Neural cell (in vitro differentiated cells): Measurements from ENCODE around the gene ATXN2. TPM values are rescaled to one million over a fixed set of nuclear protein-coding genes. Genes with fewer than 3 reads are reported as not detected.

Source experiments
- H2AFZ ChIP-seq: fragments of 200-600, 300-800 bp; sonication (generic), shearing (Covaris generic); 2 replicates; pipeline ENCODE4 v1.6.0; 2014; ENCODE audit warnings: low read depth, mild to moderate bottlenecking, antibody characterized with exemption, low read length, moderate library complexity
- H3F3A ChIP-seq: fragments of 200-600 bp; shearing (Covaris generic); 2 replicates; pipeline ENCODE4 v1.6.1; 2016; ENCODE audit warnings: mild to moderate bottlenecking, moderate library complexity, mixed read lengths, antibody characterized with exemption, low read length; ENCODE audit not compliant: insufficient read depth, poor library complexity, severe bottlenecking
- H3K27ac ChIP-seq: fragments of 200-600, 300-800 bp; sonication (generic), shearing (Covaris generic); 2 replicates; pipeline ENCODE4 v1.5.1; 2014; ENCODE audit warnings: mild to moderate bottlenecking, low read length, moderate library complexity
- H3K27me3 ChIP-seq: fragments of 300-800, 200-600 bp; sonication (generic), shearing (Covaris generic); 2 replicates; pipeline ENCODE4 v1.6.0; 2014; ENCODE audit warnings: mild to moderate bottlenecking, low read depth, low read length, moderate library complexity; ENCODE audit not compliant: insufficient read depth
- H3K36me3 ChIP-seq: fragments of 300-800, 200-600 bp; sonication (generic), shearing (Covaris generic); 2 replicates; pipeline ENCODE4 v1.5.1; 2014; ENCODE audit warnings: mild to moderate bottlenecking, antibody characterized with exemption, low read length, moderate library complexity; ENCODE audit not compliant: insufficient read depth
- H3K4me2 ChIP-seq: fragments of 300-800, 200-600 bp; sonication (generic), shearing (Covaris generic); 2 replicates; pipeline ENCODE4 v1.6.0; 2014; ENCODE audit warnings: mild to moderate bottlenecking, low read length
- H3K4me3 ChIP-seq: fragments of 300-800, 200-600 bp; sonication (generic), shearing (Covaris generic); 2 replicates; pipeline ENCODE4 v1.5.1; 2014; ENCODE audit warnings: mild to moderate bottlenecking, low read length, moderate library complexity
- H3K79me2 ChIP-seq: fragments of 200-600 bp; shearing (Covaris generic); replicated peaks from 2 replicates; pipeline ENCODE4 v1.6.0; 2014; ENCODE audit warnings: mild to moderate bottlenecking, low read length, moderate library complexity; ENCODE audit not compliant: insufficient read depth
- H3K9ac ChIP-seq: fragments of 300-800, 200-600 bp; sonication (generic), shearing (Covaris generic); 2 replicates; pipeline ENCODE4 v1.6.1; 2016; ENCODE audit warnings: mild to moderate bottlenecking, low read length, mixed read lengths
- H3K9me2 ChIP-seq: fragments of 200-600 bp; shearing (Covaris generic); 2 replicates; pipeline ENCODE4 v1.6.1; 2016; ENCODE audit warnings: mild to moderate bottlenecking, low read length, mixed read lengths; ENCODE audit not compliant: insufficient read depth
- H3K9me3 ChIP-seq: fragments of 200-600, 300-800 bp; sonication (generic), shearing (Covaris generic); 2 replicates; pipeline ENCODE4 v1.6.1; 2016; ENCODE audit warnings: mild to moderate bottlenecking, mixed run types, low read length, moderate library complexity, mixed read lengths
- H4K20me1 ChIP-seq: fragments of 200-600 bp; shearing (Covaris generic); 2 replicates; pipeline ENCODE4 v1.6.1; 2016; ENCODE audit warnings: mild to moderate bottlenecking, mixed run types; ENCODE audit not compliant: insufficient read depth
- EP300 ChIP-seq: fragments of 450-650 bp; conservative IDR thresholded peaks from 2 replicates; pipeline ENCODE4 v1.6.1; 2014; ENCODE audit warnings: antibody characterized with exemption, mild to moderate bottlenecking, moderate library complexity; ENCODE audit not compliant: poor library complexity, severe bottlenecking
- EZH2 ChIP-seq: fragments of 200-600, 300-800 bp; shearing (Covaris generic), sonication (generic); IDR thresholded peaks from 2 replicates; pipeline ENCODE4 v1.6.1; 2014; ENCODE audit warnings: antibody characterized with exemption, low read length, borderline replicate concordance, mild to moderate bottlenecking; ENCODE audit not compliant: insufficient read depth, poor library complexity, severe bottlenecking
- MXI1 ChIP-seq: fragments of 450-650 bp; conservative IDR thresholded peaks from 2 replicates; pipeline ENCODE4 v1.6.1; 2014; ENCODE audit warnings: antibody characterized with exemption, mild to moderate bottlenecking; ENCODE audit not compliant: poor library complexity, severe bottlenecking
- POLR2AphosphoS5 ChIP-seq: IDR thresholded peaks from 2 replicates; pipeline ENCODE4 v1.6.1; 2012
- RAD21 ChIP-seq: fragments of 450-650 bp; conservative IDR thresholded peaks from 2 replicates; pipeline ENCODE4 v1.6.1; 2014; ENCODE audit warnings: antibody characterized with exemption, mild to moderate bottlenecking, moderate library complexity
- SMC3 ChIP-seq: fragments of 450-650 bp; conservative IDR thresholded peaks from 2 replicates; pipeline ENCODE4 v1.6.1; 2014; ENCODE audit warnings: antibody characterized with exemption, mild to moderate bottlenecking, moderate library complexity; ENCODE audit not compliant: poor library complexity
- TAF1 ChIP-seq: IDR thresholded peaks from 2 replicates; pipeline ENCODE4 v1.6.1; 2012; ENCODE audit warnings: low read depth
- polyA plus RNA-seq: library from polyadenylated mRNA; depleted of rRNA; stranded (reverse); fragments of >200 nt; gene quantifications from 2 replicates; pipeline ENCODE4 v1.2.3, GENCODE V29; 2014
- TF ChIP-seq, protein P1 (sequence below): fragments of 450-650 bp; IDR thresholded peaks from 2 replicates; pipeline ENCODE4 v1.5.1; 2014; ENCODE audit warnings: antibody characterized with exemption, mild to moderate bottlenecking, moderate library complexity; ENCODE audit not compliant: poor library complexity, severe bottlenecking
- TF ChIP-seq, protein P2 (sequence below): IDR thresholded peaks from 2 replicates; pipeline ENCODE4 v1.6.1; 2012; ENCODE audit warnings: borderline replicate concordance

Gene ATXN2
- polyA plus RNA-seq, 1 donor from 2014 or later: 12.6 TPM

GRCh38 chr12:111467857-111468241, 131.3 kb downstream of the ATXN2 start:
- TF ChIP-seq RAD21 (no peak), EP300 (no peak), TAF1 (no peak)
- Histone ChIP-seq H4K20me1 (no peaks in the 10 kb centered on the region), H3K27ac (no peak overlapping the region), H3K9me2 (no peaks in the 10 kb centered on the region), H3K36me3 (peaks cover 3% of the 10 kb centered on the region), H3K9ac (no peak overlapping the region), H3F3A (no peaks in the 10 kb centered on the region), H3K4me3 (no peak overlapping the region), H3K79me2 (no peaks in the 10 kb centered on the region), H3K9me3 (no peaks in the 10 kb centered on the region), H3K4me2 (no peak overlapping the region), H2AFZ (no peak overlapping the region), H3K27me3 (no peaks in the 10 kb centered on the region)

DNA sequence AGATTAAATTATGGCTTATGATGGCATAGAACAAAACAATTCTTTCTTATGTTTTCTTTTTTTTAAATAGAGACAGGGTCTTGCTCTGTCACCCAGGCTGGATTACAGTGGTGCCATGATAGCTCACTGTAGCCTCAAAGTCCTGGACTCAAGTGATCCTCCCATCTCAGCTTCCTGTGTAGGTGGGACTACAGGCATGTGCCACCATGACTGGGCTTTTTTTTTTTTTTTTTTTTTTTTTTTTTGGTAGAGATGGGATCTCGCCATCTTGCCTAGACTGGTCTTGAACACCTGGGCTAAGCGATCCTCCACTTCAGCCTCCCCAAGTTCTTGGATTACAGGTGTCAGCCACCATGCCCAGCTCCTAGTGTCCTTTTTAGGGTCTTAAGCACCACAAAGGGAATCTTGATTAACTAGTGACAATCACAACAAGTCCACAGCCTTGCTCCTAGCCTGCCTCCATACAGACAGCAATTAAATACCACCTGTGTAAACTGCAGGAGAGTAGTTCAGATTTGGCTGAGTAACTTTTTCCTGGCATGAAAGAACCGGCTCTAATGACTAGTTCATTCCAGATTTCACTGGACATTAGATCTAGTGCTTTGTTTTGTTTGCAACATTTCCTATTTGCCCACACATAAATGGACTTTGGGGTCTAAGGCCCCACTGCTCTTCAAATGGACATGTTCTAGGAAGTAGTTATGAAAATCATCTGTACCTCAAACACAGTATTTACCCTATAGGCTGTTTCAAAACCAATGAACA, 131.8 kb downstream of the ATXN2 start:
- H4K20me1 ChIP-seq: no peaks in the 10 kb centered on the region
- TF ChIP-seq MXI1: no peak
- no peak for TF ChIP-seq POLR2AphosphoS5
- TF ChIP-seq EZH2: no peak
- TF ChIP-seq SMC3: no peak
- no peak for TF ChIP-seq RAD21
- no peak for TF ChIP-seq EP300
- TF ChIP-seq, protein P1, sequence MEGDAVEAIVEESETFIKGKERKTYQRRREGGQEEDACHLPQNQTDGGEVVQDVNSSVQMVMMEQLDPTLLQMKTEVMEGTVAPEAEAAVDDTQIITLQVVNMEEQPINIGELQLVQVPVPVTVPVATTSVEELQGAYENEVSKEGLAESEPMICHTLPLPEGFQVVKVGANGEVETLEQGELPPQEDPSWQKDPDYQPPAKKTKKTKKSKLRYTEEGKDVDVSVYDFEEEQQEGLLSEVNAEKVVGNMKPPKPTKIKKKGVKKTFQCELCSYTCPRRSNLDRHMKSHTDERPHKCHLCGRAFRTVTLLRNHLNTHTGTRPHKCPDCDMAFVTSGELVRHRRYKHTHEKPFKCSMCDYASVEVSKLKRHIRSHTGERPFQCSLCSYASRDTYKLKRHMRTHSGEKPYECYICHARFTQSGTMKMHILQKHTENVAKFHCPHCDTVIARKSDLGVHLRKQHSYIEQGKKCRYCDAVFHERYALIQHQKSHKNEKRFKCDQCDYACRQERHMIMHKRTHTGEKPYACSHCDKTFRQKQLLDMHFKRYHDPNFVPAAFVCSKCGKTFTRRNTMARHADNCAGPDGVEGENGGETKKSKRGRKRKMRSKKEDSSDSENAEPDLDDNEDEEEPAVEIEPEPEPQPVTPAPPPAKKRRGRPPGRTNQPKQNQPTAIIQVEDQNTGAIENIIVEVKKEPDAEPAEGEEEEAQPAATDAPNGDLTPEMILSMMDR: no peak
- no peak for TF ChIP-seq TAF1
- TF ChIP-seq, protein P2, sequence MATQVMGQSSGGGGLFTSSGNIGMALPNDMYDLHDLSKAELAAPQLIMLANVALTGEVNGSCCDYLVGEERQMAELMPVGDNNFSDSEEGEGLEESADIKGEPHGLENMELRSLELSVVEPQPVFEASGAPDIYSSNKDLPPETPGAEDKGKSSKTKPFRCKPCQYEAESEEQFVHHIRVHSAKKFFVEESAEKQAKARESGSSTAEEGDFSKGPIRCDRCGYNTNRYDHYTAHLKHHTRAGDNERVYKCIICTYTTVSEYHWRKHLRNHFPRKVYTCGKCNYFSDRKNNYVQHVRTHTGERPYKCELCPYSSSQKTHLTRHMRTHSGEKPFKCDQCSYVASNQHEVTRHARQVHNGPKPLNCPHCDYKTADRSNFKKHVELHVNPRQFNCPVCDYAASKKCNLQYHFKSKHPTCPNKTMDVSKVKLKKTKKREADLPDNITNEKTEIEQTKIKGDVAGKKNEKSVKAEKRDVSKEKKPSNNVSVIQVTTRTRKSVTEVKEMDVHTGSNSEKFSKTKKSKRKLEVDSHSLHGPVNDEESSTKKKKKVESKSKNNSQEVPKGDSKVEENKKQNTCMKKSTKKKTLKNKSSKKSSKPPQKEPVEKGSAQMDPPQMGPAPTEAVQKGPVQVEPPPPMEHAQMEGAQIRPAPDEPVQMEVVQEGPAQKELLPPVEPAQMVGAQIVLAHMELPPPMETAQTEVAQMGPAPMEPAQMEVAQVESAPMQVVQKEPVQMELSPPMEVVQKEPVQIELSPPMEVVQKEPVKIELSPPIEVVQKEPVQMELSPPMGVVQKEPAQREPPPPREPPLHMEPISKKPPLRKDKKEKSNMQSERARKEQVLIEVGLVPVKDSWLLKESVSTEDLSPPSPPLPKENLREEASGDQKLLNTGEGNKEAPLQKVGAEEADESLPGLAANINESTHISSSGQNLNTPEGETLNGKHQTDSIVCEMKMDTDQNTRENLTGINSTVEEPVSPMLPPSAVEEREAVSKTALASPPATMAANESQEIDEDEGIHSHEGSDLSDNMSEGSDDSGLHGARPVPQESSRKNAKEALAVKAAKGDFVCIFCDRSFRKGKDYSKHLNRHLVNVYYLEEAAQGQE: no peak
- H3K36me3 ChIP-seq: peaks cover 3% of the 10 kb centered on the region
- no peaks in the 10 kb centered on the region for H3K27me3 ChIP-seq
- H3K4me2 ChIP-seq: no peak overlapping the region
- no peaks in the 10 kb centered on the region for H3K9me3 ChIP-seq
- no peaks in the 10 kb centered on the region for H3K9me2 ChIP-seq
- H3K4me3 ChIP-seq: no peak overlapping the region
- no peak overlapping the region for H2AFZ ChIP-seq
- H3F3A ChIP-seq: no peaks in the 10 kb centered on the region
- no peak overlapping the region for H3K9ac ChIP-seq
- no peaks in the 10 kb centered on the region for H3K79me2 ChIP-seq
- H3K27ac ChIP-seq: no peak overlapping the region
